ENCODE results near the gene PSMB2. TPM values are rescaled to one million over a fixed set of nuclear protein-coding genes. Genes with fewer than 3 reads are reported as not detected.

PSMB2 gene
- total and polyA plus RNA-seq, 2 of the 8 experiments (the other 6 are each of a cell fraction or from before 2014, with no cell fraction given) = 91.4 to 101 TPM

GRCh38 chr1:35570589-35571137 lies 70.7 kb downstream of the PSMB2 start (continued):
- TF ChIP-seq CTCF (IDR thresholded peaks at IDR 0.05; ENCODE audit: control extremely low read depth in 1 of 3, insufficient read depth in 1 of 3, low read depth in 1 of 3, low read length in 3 of 3) = no peak

All from H1 (cell line).